Measurements from ENCODE around the gene KLF16. TPM values are rescaled to one million over a fixed set of nuclear protein-coding genes. Genes with fewer than 3 reads are reported as not detected.

KLF16 gene
- total RNA-seq, 2 experiments from 2014 or later = 83.8 to 89.2 TPM

DNA sequence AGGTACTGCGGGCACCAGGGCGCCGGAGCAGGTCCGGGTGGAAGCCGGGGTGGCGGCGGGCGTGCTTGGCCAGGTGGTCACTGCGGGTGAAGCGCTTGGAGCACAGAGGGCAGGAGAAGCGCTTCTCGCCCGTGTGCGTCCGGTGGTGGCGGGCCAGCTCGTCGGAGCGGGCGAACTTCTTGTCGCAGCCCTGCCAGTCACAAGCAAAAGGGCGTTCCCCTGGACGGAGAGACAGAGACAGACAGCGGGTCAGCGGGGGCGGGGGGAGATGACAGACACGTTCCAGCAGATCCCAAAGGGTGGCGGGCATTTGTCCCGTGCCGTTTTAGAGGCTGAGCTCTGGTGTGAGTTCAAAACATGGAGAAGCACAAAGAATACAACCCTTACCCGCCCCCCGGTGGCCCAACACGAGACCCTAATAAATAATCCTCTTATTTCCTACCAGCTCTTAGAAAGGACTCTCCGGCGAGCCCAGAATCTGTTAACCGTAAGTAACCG is 8.8 kb downstream of the KLF16 start:
- Mint-ChIP-seq H3K9me3 (no peaks in the 10 kb centered on the region), H3K27me3 (no peaks in the 10 kb centered on the region), H3K36me3 (ENCODE audit: low read depth) (peaks cover 5% of the 10 kb centered on the region), H3K4me3 (peak overlapping the region; percentile 80), H3K27ac (peak overlapping the region; percentile 96), H3K4me1 (ENCODE audit: low read depth) (peaks cover 65% of the 10 kb centered on the region)
- Histone ChIP-seq H3K27ac (ENCODE audit: low read depth in 1 of 2, low read length in 2 of 2) (peak overlapping the region; percentile 34 to 77), H3K36me3 (ENCODE audit: insufficient read depth, low read length) (no peaks in the 10 kb centered on the region), H3K4me3 (ENCODE audit: low read length) (peak overlapping the region; percentile 61), H3K9me3 (ENCODE audit: control insufficient read depth in 1 of 2, insufficient read depth in 1 of 2, low read length in 2 of 2) (no peaks in the 10 kb centered on the region), H3K4me1 (ENCODE audit: insufficient read depth, low read length) (peaks cover 83% of the 10 kb centered on the region), H3K27me3 (ENCODE audit: control insufficient read depth in 1 of 2, insufficient read depth in 2 of 2, low read length in 2 of 2) (no peaks in the 10 kb centered on the region)
- POLR2A ChIA-PET = interaction anchor here (1.8 to 2.2 kb wide), 2 partner anchors 10 to 43 kb away, joined by 8 to 10 read pairs; no protein-coding TSS in a partner anchor
- DNase-seq (peak in 1 of 14 experiments; percentile 59), ATAC-seq (ENCODE audit: poor library complexity) (no peak)
- CTCF ChIA-PET = interaction anchor here (0.7 to 1.5 kb wide), 2 partner anchors 17 to 28 kb away, joined by 3 to 4 read pairs; no protein-coding TSS in a partner anchor
- intact Hi-C loops (cut with DNase I, micrococcal nuclease) = no loop called here
- TF ChIP-seq, protein P1, sequence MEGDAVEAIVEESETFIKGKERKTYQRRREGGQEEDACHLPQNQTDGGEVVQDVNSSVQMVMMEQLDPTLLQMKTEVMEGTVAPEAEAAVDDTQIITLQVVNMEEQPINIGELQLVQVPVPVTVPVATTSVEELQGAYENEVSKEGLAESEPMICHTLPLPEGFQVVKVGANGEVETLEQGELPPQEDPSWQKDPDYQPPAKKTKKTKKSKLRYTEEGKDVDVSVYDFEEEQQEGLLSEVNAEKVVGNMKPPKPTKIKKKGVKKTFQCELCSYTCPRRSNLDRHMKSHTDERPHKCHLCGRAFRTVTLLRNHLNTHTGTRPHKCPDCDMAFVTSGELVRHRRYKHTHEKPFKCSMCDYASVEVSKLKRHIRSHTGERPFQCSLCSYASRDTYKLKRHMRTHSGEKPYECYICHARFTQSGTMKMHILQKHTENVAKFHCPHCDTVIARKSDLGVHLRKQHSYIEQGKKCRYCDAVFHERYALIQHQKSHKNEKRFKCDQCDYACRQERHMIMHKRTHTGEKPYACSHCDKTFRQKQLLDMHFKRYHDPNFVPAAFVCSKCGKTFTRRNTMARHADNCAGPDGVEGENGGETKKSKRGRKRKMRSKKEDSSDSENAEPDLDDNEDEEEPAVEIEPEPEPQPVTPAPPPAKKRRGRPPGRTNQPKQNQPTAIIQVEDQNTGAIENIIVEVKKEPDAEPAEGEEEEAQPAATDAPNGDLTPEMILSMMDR (IDR thresholded peaks at IDR 0.05) = no peak

DNA sequence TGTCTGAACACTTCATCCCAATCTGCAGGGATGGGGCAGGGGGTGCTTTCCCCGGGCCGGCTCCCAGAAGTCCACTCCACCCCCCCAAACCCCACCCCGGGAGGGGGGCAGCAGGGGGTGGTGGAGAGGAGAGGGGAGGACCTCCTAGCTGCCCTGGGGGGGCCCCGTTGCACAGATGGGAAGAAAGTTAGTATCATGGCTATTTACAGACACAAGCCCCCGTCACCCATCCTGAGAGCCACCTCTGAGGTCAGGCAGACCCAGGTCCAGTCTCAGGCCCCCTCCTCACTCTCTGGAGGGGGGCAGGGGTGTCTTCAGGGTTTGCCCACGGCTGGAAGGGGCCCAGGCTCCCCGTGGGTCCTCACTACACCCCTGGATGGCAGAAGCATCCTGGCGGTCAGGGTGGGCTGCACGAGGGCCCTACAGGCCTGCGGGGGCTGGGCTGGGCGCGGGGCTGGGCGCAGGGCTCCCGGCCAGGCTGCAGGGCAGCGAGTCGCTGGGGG is 9.3 kb downstream of the KLF16 start:
- H3K27ac ChIP-seq (ENCODE audit: low read depth in 1 of 2, low read length in 2 of 2) = no peak overlapping the region
- peaks cover 64% of the 10 kb centered on the region for H3K4me1 Mint-ChIP-seq (ENCODE audit: low read depth)
- peak overlapping the region; percentile 96 for H3K27ac Mint-ChIP-seq
- H3K27me3 Mint-ChIP-seq = no peaks in the 10 kb centered on the region
- H3K4me3 ChIP-seq (ENCODE audit: low read length) = no peak overlapping the region
- H3K36me3 Mint-ChIP-seq (ENCODE audit: low read depth) = peaks cover 5% of the 10 kb centered on the region
- DNase-seq (peak in 1 of 14 experiments; percentile 56), ATAC-seq (ENCODE audit: poor library complexity) (no peak)
- peaks cover 79% of the 10 kb centered on the region for H3K4me1 ChIP-seq (ENCODE audit: insufficient read depth, low read length)
- TF ChIP-seq, protein P1 (IDR thresholded peaks at IDR 0.05) = no peak
- no peaks in the 10 kb centered on the region for H3K27me3 ChIP-seq (ENCODE audit: control insufficient read depth in 1 of 2, insufficient read depth in 2 of 2, low read length in 2 of 2)
- no peaks in the 10 kb centered on the region for H3K9me3 ChIP-seq (ENCODE audit: control insufficient read depth in 1 of 2, insufficient read depth in 1 of 2, low read length in 2 of 2)
- H3K4me3 Mint-ChIP-seq = no peak overlapping the region
- ChIA-PET CTCF (no interaction called here), POLR2A (interaction anchor here (0.9 to 1.8 kb wide), 2 partner anchors 11 to 22 kb away, joined by 3 to 8 read pairs; no protein-coding TSS in a partner anchor)
- H3K9me3 Mint-ChIP-seq = no peaks in the 10 kb centered on the region
- intact Hi-C loops (cut with DNase I, micrococcal nuclease) = no loop called here
- no peaks in the 10 kb centered on the region for H3K36me3 ChIP-seq (ENCODE audit: insufficient read depth, low read length)

DNA sequence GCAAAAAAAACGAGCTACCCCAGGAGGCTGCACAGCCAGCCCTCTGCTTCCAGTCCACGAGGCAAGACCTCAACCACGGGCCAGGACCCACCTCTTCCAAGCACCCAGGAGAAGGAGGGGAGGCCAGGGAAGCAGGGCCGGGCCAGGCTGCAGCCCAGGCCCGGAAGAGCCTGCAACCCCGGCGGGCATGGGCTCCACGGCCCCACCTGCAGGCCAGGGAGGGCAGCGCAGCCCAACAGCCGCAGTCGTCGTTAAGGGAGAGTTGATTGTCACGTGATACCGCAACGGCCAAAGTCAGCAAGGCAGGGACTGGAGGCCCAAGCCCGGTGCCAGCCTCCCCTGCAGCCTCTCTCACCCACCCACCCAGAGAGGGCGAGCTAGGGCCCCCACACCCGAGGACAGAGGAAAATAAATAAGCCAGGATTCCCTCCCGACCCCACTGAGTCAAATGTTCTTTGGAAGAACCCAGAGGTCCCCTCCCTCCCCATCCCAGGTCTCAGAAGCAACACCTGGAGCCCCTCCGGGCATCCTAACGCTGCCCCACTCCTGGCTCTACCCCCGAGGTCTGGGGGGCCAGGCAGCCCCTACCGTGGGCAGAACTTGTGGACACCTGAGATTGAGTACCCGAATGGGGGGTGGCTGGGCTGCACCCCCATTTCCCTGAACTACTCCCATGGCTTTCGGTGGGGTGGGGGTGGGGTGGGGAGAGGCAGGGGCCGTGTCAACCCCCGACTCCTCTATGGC is 9.9 kb downstream of the KLF16 start:
- peak overlapping the region; percentile 15 to 67 for H3K27ac ChIP-seq (ENCODE audit: low read depth in 1 of 2, low read length in 2 of 2)
- H3K4me1 ChIP-seq (ENCODE audit: insufficient read depth, low read length) = peaks cover 78% of the 10 kb centered on the region
- Mint-ChIP-seq H3K27ac (peak overlapping the region; percentile 89), H3K27me3 (no peaks in the 10 kb centered on the region), H3K4me1 (ENCODE audit: low read depth) (peaks cover 64% of the 10 kb centered on the region), H3K9me3 (no peaks in the 10 kb centered on the region), H3K36me3 (ENCODE audit: low read depth) (peaks cover 10% of the 10 kb centered on the region), H3K4me3 (peak overlapping the region; percentile 89)
- POLR2A ChIA-PET = interaction anchor here (0.9 kb wide), 1 partner anchor 23 kb away, joined by 3 read pairs; no protein-coding TSS in a partner anchor
- H3K9me3 ChIP-seq (ENCODE audit: control insufficient read depth in 1 of 2, insufficient read depth in 1 of 2, low read length in 2 of 2) = no peaks in the 10 kb centered on the region
- no peaks in the 10 kb centered on the region for H3K27me3 ChIP-seq (ENCODE audit: control insufficient read depth in 1 of 2, insufficient read depth in 2 of 2, low read length in 2 of 2)
- TF ChIP-seq, protein P1 (IDR thresholded peaks at IDR 0.05) = peak; percentile 86
- intact Hi-C loops (cut with DNase I, micrococcal nuclease) = no loop called here
- DNase-seq (peak; percentile 64 to 91 (median 75)), ATAC-seq (ENCODE audit: poor library complexity) (peak; percentile 39)
- CTCF ChIA-PET = no interaction called here
- H3K4me3 ChIP-seq (ENCODE audit: low read length) = no peak overlapping the region
- no peaks in the 10 kb centered on the region for H3K36me3 ChIP-seq (ENCODE audit: insufficient read depth, low read length)
